Stimulated activated naive B cell treated with anti-CD40 and anti-IgM and Interleukin-4, amounts not matched to agents 10 μg/mL and 1 μg/mL and 100 μg/mL, for 72 hours (primary cell): Measurements from ENCODE around the gene CEP170B.

Source experiments
- ATAC-seq, 2 donors: fragments of 150-1000 bp; cut with Tn5 transposase; replicated peaks; 2 replicates each; pipeline ENCODE4 v1.10.0; 2021; ENCODE audit warnings: moderate library complexity in 1 of 2
- DNase-seq: peaks from one replicate; pipeline ENCODE4 v3.0.0; 2021
- H3K27ac Mint-ChIP-seq: one replicate; pipeline ENCODE4 v1.8.0; 2022; ENCODE audit warnings: mild to moderate bottlenecking, mixed read lengths
- H3K27me3 Mint-ChIP-seq, 2 donors: one replicate each; pipeline ENCODE4 v1.8.0; 2022; ENCODE audit warnings: mixed read lengths in 2 of 2
- H3K36me3 Mint-ChIP-seq, 2 donors: one replicate each; pipeline ENCODE4 v1.8.0; 2022; ENCODE audit warnings: mixed read lengths in 2 of 2, mild to moderate bottlenecking in 1 of 2
- H3K4me1 Mint-ChIP-seq, 2 donors: one replicate each; pipeline ENCODE4 v1.8.0; 2022; ENCODE audit warnings: mixed read lengths in 2 of 2, mild to moderate bottlenecking in 1 of 2
- H3K4me3 Mint-ChIP-seq, 2 donors: one replicate each; pipeline ENCODE4 v1.8.0; 2022; ENCODE audit warnings: mild to moderate bottlenecking in 2 of 2, mixed read lengths in 2 of 2, moderate library complexity in 1 of 2
- H3K9me3 Mint-ChIP-seq, 2 donors: one replicate each; pipeline ENCODE4 v1.8.0; 2022; ENCODE audit warnings: mixed read lengths in 2 of 2, mild to moderate bottlenecking in 1 of 2

CEP170B gene

DNA sequence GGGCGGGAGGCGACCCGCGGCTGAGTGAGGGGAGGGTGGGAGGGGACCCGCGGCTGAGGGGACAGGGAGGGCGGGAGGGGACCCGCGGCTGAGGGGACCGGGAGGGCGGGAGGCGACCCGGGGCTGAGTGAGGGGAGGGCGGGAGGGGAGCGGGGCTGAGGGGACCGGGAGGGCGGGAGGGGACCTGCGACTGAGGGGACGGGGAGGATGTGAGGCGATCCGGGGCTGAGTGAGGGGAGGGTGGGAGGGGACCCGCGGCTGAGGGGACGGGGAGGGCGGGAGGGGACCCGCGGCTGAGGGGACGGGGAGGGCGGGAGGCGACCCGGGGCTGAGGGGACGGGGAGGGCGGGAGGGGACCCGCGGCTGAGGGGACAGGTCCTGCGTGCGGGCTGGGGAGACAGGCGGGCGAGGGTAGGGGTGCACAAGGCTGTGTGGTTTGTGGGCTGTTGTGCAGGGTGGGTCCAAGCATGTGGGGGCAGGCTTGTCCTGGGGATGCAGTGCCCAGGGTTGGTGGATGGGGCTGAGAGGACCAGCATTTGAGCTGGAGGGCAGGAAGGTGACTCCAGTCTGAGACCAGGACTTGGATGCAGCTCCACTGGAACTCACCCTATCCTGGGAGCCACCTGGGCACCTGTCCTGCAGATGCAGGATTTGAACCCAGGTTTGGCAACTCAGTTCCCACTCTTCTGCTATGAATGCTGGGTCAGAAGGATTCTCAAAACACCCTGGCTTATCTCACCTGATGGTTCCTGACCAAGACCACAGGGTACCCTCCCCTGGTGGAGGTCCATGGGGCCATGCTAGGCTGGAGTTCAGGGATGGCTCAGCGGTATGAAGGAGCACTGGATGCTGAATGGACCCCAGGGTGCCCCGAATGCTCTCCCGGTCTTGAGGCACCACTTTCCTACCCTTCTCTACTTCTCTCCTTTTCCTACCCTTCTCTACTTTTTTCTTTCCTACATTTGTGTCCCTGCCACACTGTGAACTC, 69.0 kb downstream of the CEP170B start:
- ATAC-seq = no peak
- Mint-ChIP-seq H3K27ac (peak overlapping the region; percentile 69), H3K4me1 (peaks cover 12 to 29% of the 10 kb centered on the region in 2 donors), H3K4me3 (peak overlapping the region; percentile 55 to 57), H3K9me3 (no peaks in the 10 kb centered on the region), H3K36me3 (peaks cover 10 to 16% of the 10 kb centered on the region in 2 donors), H3K27me3 (no peaks in the 10 kb centered on the region)
- DNase-seq = no peak

DNA sequence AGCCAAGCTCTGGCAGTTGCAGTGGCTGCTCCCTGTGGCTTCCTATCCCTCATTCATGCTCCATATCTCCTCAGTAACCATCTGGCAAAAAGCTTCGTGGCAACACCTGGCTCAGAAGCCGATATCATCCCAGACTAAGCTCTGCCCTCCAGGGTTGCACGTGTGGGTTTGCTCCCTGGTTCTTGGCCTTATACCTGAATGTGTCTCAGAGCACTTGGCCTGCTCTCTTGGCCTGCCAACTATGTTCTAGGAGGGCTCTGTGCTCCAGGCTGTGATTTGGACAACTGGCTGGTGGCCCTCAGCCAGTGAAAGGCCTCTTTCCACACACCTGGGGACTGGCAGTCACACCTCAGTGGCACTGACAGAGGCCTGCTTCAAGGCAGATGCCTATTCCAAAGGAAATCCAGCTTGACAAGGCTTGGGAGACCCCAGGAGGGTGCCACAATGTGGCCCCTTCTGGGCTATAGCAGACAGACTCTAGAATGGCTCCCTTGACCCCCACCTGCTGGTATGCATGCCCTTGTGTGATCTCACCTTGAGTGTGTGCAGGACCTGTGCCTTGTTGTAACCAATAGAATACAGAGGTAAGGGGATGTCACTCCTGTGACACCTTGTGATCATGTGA, 70.1 kb downstream of the CEP170B start:
- H3K4me3 Mint-ChIP-seq = no peak overlapping the region

DNA sequence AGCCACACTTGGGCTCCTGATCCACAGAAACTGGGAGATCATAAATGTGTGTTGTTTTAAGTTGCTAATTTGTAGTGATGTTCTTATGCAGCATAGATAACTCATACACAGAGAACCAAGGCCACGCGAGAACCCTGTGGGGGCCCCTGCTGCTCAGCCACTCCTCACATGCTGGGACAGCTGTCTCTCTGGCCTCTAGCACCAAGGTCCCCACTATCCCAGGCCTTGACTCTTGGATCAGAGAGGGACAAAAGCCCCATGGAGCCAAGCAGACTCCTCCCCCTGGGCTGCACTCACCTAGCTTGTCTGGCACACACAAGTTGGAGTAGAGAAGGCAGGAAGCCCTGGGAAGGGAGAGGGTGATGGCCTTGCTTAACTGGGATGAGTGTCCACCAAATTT, 70.9 kb downstream of the CEP170B start:
- ATAC-seq = no peak
- H3K4me3 Mint-ChIP-seq = no peak overlapping the region
- no peaks in the 10 kb centered on the region for H3K9me3 Mint-ChIP-seq
- DNase-seq = no peak
- peaks cover 3 to 6% of the 10 kb centered on the region in 2 donors for H3K36me3 Mint-ChIP-seq
- peaks cover 11 to 24% of the 10 kb centered on the region in 2 donors for H3K4me1 Mint-ChIP-seq
- no peaks in the 10 kb centered on the region for H3K27me3 Mint-ChIP-seq
- no peak overlapping the region for H3K27ac Mint-ChIP-seq

More for the DNA sequence above, 70.1 kb downstream of the CEP170B start:
- DNase-seq (no peak), ATAC-seq (no peak)
- Mint-ChIP-seq H3K9me3 (no peaks in the 10 kb centered on the region), H3K27ac (no peak overlapping the region), H3K27me3 (no peaks in the 10 kb centered on the region), H3K36me3 (peaks cover 7 to 9% of the 10 kb centered on the region in 2 donors), H3K4me1 (peaks cover 11 to 29% of the 10 kb centered on the region in 2 donors)

DNA sequence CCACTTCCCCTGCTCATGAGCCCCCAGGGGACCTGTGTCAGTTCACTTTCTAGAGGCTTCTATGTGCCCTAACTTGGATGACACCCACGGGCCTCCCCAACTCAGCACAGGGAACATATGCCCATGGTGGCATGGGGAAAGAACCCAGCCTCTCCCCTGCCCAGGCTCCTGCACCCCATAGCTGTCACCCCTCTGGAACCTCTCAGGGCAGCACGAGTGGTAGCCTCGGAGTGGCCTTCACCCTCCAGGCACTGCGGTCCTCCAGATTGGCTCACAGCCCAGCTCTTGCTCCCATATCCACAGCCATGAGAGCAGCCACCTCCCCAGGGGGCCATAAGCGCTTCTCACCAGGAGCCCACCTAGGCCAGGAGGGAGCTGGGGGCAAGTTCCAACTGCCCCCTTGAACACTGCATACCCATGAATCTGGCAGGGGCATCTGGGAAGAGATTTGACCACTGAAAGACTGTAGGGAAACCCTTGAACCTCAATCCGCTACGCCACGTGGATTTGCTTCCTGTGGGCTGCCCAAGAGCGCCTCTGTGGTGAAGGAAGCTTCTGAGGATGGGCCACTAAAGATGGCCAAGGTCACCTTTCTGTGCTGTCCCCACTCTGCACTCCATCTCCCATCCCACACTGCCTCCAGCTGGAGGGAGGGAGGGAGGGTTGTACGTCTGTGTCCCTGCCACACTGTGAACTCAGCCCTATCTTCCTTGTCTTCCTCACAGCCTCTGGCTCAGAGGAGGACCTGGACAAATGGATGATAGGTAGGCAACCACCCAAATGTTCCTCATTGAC, 71.5 kb downstream of the CEP170B start:
- peaks cover 0 to 4% of the 10 kb centered on the region in 2 donors for H3K36me3 Mint-ChIP-seq
- H3K4me3 Mint-ChIP-seq = no peak overlapping the region
- ATAC-seq (no peak), DNase-seq (no peak)
- peaks cover 10 to 18% of the 10 kb centered on the region in 2 donors for H3K4me1 Mint-ChIP-seq
- H3K27ac Mint-ChIP-seq = no peak overlapping the region
- no peaks in the 10 kb centered on the region for H3K27me3 Mint-ChIP-seq
- H3K9me3 Mint-ChIP-seq = no peaks in the 10 kb centered on the region

DNA sequence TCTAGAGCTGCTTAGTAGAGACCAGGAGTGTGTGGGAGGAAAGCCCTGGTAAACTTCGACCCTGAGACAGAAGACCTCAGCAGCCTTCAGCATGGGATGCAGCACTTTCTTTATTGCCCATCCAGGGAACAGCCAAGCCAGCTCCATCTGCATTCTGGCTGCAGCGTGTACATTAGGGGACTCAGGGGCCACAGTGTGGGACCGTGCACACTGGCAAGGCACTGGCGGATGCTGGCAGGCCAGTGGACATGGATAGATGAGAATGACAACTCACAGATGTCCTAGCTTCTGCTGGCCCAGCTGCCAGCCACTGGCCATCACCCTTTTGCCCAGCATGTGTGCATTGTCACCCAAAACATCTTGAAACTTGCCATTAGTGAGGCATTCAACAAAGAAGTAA, 72.1 kb downstream of the CEP170B start:
- DNase-seq = no peak
- H3K27me3 Mint-ChIP-seq = no peaks in the 10 kb centered on the region
- no peak overlapping the region for H3K4me3 Mint-ChIP-seq
- peaks cover 10 to 18% of the 10 kb centered on the region in 2 donors for H3K4me1 Mint-ChIP-seq
- H3K36me3 Mint-ChIP-seq = peaks cover 0 to 4% of the 10 kb centered on the region in 2 donors
- no peak overlapping the region for H3K27ac Mint-ChIP-seq
- no peaks in the 10 kb centered on the region for H3K9me3 Mint-ChIP-seq
- ATAC-seq = no peak

DNA sequence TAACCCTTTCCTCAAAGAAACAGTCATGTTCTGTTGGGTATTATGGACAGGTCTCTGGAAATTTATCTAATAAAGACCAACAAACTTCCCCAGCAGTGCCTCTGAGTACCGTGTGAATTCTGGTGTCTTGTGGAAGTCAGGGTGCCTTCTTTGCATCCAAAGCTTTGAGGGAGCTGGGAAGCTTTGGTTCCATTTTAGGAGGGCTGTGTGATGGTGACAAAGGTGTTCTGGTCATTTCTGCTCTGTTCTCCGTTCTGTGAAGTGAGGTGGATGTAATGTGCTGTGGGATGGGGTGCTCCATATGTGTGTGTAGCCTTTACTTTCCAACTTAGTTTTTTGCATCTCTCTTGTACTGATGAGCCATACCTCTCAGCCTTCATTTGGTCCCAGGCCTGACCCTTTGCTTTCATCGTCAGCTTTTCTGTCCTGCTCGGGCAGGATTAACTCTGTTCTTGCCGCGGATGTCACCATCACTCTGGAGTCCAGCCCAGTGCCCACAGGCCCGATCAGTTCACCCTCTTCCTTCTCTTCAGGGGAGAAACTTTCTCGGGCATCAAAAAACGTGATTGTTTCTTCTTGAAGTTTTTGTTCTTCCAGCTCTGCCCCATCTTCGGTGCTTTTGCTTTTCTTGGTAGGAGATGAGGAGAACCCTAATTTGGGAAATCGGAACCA, 72.8 kb downstream of the CEP170B start:
- Mint-ChIP-seq H3K27me3 (no peaks in the 10 kb centered on the region), H3K9me3 (no peaks in the 10 kb centered on the region), H3K4me3 (no peak overlapping the region), H3K36me3 (peaks cover 0 to 4% of the 10 kb centered on the region in 2 donors), H3K27ac (no peak overlapping the region), H3K4me1 (peaks cover 10 to 17% of the 10 kb centered on the region in 2 donors)
- DNase-seq (no peak), ATAC-seq (no peak)

DNA sequence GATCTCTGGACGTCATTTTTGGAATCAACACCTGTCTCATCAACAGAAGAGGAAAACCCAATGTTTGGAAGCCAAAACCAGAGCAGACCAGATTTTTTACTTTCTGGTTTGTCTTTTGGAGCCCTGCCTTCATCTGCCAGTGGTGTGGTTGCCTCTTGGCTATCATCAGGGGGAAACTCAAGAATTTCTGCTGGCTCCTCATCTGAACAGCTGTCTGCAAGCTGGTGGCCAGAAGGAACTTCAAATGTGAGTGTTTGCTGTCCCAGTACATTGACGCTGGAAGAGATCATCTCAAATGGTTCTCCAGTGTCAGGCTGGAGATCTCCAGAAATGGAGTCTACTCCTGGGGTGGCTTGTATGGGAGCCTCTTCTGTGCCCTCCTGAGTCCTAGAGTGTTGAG, 73.4 kb downstream of the CEP170B start:
- H3K9me3 Mint-ChIP-seq = no peaks in the 10 kb centered on the region
- no peaks in the 10 kb centered on the region for H3K27me3 Mint-ChIP-seq
- no peak overlapping the region for H3K27ac Mint-ChIP-seq
- ATAC-seq (no peak), DNase-seq (no peak)
- H3K4me1 Mint-ChIP-seq = peaks cover 8 to 12% of the 10 kb centered on the region in 2 donors
- no peak overlapping the region for H3K4me3 Mint-ChIP-seq
- H3K36me3 Mint-ChIP-seq = no peaks in the 10 kb centered on the region

DNA sequence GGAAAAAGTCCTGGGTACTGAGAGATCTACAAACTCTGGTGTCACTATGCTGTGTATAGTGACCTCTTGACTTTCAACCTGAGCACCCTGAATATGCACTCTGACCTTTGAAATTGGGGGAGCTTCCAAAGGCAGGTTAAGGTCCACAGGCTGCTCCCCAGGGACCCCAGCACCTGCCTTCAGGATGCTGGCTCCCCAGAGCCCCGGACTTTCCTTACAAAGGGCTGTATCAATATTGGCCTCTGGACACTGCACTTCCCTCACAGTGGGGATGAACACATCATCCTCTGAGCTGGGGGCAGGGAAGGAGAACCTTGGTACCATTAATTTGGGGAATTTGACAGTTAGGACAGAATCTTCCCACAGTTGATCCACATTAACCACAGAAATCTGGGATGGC, 73.9 kb downstream of the CEP170B start:
- ATAC-seq (no peak), DNase-seq (no peak)

DNA sequence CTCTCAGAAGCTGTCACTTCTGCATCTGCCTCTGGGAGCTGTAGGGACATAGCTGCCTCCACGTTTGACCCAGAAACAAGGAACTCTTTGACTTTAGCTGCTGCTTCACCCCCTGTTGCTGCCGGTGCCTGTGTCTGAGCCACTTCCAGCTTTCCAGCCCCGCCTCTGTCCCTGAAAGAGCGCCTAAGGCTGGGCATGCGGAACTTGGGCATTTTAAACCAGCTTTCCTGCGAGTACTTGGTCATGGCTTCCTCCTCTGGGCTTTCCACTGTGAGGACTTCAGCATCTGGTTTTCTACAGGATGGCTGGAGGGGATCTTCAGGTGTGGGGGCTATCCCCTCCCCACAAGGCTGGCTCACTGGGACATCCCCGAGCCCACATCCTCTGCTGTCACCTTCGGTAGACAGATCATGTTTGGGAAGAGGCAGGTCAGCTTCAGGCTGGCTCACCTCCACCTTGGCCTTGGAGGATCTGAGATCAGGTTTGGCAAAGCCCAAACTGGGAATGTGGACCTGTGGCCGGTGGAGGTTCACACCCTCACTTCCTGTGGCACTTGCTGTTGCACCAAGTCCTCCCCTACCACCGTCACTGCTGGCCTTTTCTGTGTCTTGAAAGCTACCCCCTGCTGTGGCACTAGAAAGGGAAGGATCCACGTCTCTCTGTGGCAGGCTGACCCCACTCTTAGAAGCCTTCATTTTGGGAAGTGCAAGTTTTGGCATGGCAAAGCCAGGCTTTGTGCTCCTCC, 74.8 kb downstream of the CEP170B start:
- no peaks in the 10 kb centered on the region for H3K36me3 Mint-ChIP-seq
- ATAC-seq = no peak
- no peak overlapping the region for H3K4me3 Mint-ChIP-seq
- no peaks in the 10 kb centered on the region for H3K27me3 Mint-ChIP-seq
- H3K9me3 Mint-ChIP-seq = no peaks in the 10 kb centered on the region
- peaks cover 4 to 5% of the 10 kb centered on the region in 2 donors for H3K4me1 Mint-ChIP-seq
- no peak for DNase-seq
- H3K27ac Mint-ChIP-seq = no peak overlapping the region

More for the DNA sequence above, 73.9 kb downstream of the CEP170B start:
- Mint-ChIP-seq H3K4me1 (peaks cover 8 to 12% of the 10 kb centered on the region in 2 donors), H3K4me3 (no peak overlapping the region), H3K36me3 (no peaks in the 10 kb centered on the region), H3K9me3 (no peaks in the 10 kb centered on the region), H3K27me3 (no peaks in the 10 kb centered on the region), H3K27ac (no peak overlapping the region)

DNA sequence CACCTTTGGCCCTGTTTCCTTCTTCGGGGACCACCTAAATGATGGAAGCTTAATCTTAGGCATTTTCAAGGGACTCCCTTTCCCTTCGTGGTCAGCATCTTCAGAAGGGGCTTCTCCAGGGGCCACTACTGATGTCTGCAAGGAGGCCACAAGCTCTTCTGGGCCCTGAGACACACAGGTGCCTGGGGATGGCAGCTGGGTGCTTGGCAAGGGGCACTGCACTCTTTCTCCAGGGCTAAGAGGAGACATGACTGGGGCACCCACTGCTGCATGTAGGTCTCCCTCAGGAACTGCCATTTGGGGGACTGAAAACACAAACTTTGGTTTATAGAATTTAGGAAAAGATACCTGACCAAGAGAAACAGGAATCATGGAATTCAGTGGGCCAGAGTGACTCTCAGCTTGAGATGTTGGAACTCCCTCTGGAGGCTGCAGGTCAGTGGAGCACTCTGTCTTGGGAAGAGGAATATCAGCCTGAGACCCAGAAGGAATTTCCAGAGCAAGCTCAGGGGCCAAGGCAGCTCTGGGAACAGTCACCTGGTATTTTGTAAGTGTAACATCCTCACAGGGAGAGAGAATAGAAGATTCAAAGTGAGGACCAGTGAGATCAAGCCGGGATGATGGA, 75.6 kb downstream of the CEP170B start:
- Mint-ChIP-seq H3K27ac (no peak overlapping the region), H3K4me1 (peaks cover 0 to 4% of the 10 kb centered on the region in 2 donors), H3K36me3 (no peaks in the 10 kb centered on the region), H3K27me3 (no peaks in the 10 kb centered on the region), H3K9me3 (no peaks in the 10 kb centered on the region), H3K4me3 (no peak overlapping the region)
- ATAC-seq (no peak), DNase-seq (no peak)

DNA sequence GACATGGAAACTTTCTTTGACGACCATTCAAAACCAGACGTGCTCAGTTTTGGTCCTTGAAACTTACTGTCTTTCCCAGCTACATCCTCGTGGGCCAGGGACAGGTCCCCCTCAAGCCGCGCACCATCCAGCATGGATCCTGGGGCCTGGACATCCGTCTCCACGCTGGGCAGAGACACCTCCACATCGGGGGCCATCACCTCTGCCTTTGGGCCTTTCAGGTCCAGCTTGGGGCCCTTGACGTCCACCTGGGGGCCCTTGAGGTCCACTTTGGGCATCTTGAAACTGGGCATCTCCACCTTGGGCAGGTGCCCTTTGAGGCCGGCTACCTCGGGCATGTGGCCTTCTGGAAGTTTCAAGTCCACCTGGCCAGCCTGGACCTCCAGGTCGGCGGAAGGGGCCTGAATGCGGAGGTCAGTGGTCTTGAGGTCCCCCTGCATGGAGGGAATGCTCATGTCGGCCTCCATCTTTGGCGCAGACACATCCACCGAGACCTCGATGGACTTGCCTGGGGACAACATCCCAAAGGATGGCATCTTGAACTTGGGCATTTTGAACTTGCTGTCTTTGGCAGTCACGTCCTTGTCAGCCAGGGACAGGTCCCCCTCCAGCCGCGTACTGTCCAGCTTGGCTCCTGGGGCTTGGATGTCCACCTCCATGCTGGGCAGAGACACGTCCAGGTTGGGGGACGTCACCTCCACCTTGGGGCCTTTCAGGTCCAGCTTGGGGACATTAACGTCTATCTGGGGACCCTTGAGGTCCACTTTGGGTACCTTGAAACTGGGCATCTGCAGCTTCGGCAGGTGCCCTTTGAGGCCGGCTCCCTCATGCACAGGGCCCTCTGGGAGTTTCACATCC, 76.7 kb downstream of the CEP170B start:
- Mint-ChIP-seq H3K4me1 (peaks cover 0 to 4% of the 10 kb centered on the region in 2 donors), H3K4me3 (no peak overlapping the region), H3K27me3 (no peaks in the 10 kb centered on the region), H3K27ac (no peak overlapping the region), H3K36me3 (peaks cover 0 to 1% of the 10 kb centered on the region in 2 donors), H3K9me3 (no peaks in the 10 kb centered on the region)
- ATAC-seq (no peak), DNase-seq (no peak)

DNA sequence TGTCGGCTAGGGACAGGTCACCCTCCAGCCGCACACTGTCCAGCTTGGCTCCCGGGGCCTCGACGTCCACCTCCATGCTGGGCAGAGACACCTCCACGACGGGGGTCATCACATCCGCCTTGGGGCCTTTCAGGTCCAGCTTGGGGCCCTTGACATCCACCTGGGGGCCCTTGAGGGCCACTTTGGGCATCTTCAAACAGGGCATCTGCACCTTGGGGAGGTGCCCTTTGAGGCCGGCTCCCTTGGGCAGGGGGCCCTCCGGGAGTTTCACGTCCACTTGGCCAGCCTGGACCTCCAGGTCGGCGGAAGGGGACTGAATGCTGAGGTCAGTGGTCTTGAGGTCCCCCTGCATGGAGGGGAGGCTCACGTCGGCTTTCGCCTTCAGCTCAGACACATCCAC, 77.5 kb downstream of the CEP170B start:
- H3K36me3 Mint-ChIP-seq = peaks cover 0 to 1% of the 10 kb centered on the region in 2 donors
- no peak overlapping the region for H3K27ac Mint-ChIP-seq
- no peak for ATAC-seq
- H3K4me3 Mint-ChIP-seq = no peak overlapping the region
- no peaks in the 10 kb centered on the region for H3K9me3 Mint-ChIP-seq
- no peaks in the 10 kb centered on the region for H3K27me3 Mint-ChIP-seq
- no peaks in the 10 kb centered on the region for H3K4me1 Mint-ChIP-seq
- DNase-seq = no peak
